Prostate gland (tissue), 2 donors: ENCODE results near the gene ACTMAP. TPM values are rescaled to one million over a fixed set of nuclear protein-coding genes. Genes with fewer than 3 reads are reported as not detected.

Source experiments
- DNase-seq: peaks from one replicate; pipeline ENCODE4 v3.0.0-alpha.2; 2019; ENCODE audit warnings: low spot score
- H3K27ac ChIP-seq, 2 donors: fragments of 200-600 bp; sonication (generic); 2 replicates each; pipeline ENCODE4 v1.5.1; 2017 to 2019
- H3K27me3 ChIP-seq: fragments of 200-600 bp; sonication (generic); replicated peaks from 2 replicates; pipeline ENCODE4 v1.5.1; 2019; ENCODE audit not compliant: insufficient read depth
- H3K36me3 ChIP-seq, 2 donors: fragments of 200-600 bp; sonication (generic); 1 replicate in 1 of 2; 2 replicates in 1 of 2; pipeline versions ENCODE4 v1.5.1 to v1.8.1; 2017 to 2019
- H3K4me1 ChIP-seq: fragments of 200-600 bp; sonication (generic); replicated peaks from 2 replicates; pipeline ENCODE4 v1.5.1; 2019
- H3K4me3 ChIP-seq, 2 donors: fragments of 200-600 bp; sonication (generic); 2 replicates each; pipeline ENCODE4 v1.5.1; 2017 to 2019
- H3K9me3 ChIP-seq: fragments of 200-600 bp; sonication (generic); 2 replicates; pipeline ENCODE4 v1.5.1; 2017
- POLR2A ChIP-seq: fragments of 450-650 bp; IDR thresholded peaks from one replicate; pipeline ENCODE4 v1.6.1; 2016; ENCODE audit warnings: antibody characterized with exemption, mild to moderate bottlenecking
- POLR2AphosphoS5 ChIP-seq: sonication (generic); formaldehyde crosslinking; IDR thresholded peaks from one replicate; pipeline ENCODE4 v1.6.1; 2017; ENCODE audit warnings: antibody characterized with exemption
- WGBS: methylation state at CpG from one replicate; pipeline ENCODE4 v1.1.5; 2018; 5-methylcytosine and 5-hydroxymethylcytosine counted together
- intact Hi-C: fragments of 100-400 bp; cut with DNase I; formaldehyde crosslinking; loops from one replicate; pipeline ENCODE4 v1.14.2; 2022
- total RNA-seq, 2 donors: library from RNA; depleted of rRNA; stranded (reverse); fragments of >200 nt; gene quantifications; one replicate each; pipeline ENCODE4 v1.1.0, GENCODE V29; 2016
- TF ChIP-seq, protein P1 (sequence below), 4 experiments: fragments of 200-600 bp in 2 of 4; fragments of 450-650 bp in 2 of 4; sonication (generic) in 2 of 4; IDR thresholded peaks; 1 replicate in 3 of 4; 2 replicates in 1 of 4; pipeline ENCODE4 v1.5.1; 2016 to 2019; ENCODE audit warnings: antibody characterized with exemption in 4 of 4, mild to moderate bottlenecking in 2 of 4, moderate library complexity in 2 of 4

ACTMAP gene
- total RNA-seq, 2 donors from 2014 or later = 4.4 to 25.2 TPM

DNA sequence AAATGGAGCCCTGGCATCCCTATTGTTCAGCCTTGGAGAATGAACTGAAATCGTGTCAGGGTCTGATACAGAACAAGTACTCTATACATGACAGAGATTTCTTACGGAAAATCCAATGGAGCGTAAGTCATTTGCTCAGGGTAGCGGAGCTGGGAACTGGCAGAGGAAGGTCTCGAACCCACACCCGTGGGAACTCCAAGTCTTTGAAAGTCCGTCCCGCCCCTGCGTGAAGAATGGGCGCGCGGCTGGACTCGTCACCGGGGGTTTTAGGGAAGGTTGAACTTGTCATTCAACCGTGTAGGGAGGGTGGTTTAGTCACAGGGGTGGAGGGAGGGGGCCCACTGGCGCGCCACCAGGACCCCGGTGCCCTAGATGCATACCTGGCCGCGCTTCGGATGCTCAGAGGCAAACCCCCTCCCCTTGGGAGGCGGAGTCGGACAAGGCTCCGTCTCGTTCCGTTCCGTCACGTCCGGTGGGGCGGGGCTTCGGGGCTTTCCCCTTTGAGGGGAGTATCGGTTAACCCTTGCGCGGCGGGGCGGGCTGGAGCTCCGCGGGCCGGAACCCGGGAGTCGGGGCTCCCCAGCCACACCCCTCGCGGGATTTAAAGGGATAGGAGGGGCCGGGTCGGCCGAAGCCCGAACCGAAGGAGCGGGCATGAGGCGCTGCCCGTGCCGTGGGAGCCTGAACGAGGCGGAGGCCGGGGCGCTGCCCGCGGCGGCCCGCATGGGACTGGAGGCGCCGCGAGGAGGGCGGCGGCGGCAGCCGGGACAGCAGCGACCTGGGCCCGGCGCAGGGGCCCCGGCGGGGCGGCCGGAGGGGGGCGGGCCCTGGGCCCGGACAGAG lies 33.6 kb downstream of the ACTMAP start, which contains the start of the genes COQ8B and ITPKC:
Gene COQ8B (minus strand): TSS at position 405 of the 843 bp plus-strand sequence. CDS start 2,254 bp downstream, outside the sequence.
Gene ITPKC (plus strand): TSS at position 631 of the 843 bp plus-strand sequence. CDS start 24 bp downstream, at position 655.
- under 1% methylated on average over 74 of the region's 76 CpGs for WGBS
- Histone ChIP-seq H3K27me3 (no peaks in the 10 kb centered on the region), H3K36me3 (no peaks in the 10 kb centered on the region), H3K27ac (peak within 1 kb of the TSS; percentile 99 to 100), H3K9me3 (no peaks in the 10 kb centered on the region), H3K4me1 (no peaks in the 10 kb centered on the region), H3K4me3 (peak within 1 kb of the TSS; percentile 79 to 85)
- TF ChIP-seq, protein P1, sequence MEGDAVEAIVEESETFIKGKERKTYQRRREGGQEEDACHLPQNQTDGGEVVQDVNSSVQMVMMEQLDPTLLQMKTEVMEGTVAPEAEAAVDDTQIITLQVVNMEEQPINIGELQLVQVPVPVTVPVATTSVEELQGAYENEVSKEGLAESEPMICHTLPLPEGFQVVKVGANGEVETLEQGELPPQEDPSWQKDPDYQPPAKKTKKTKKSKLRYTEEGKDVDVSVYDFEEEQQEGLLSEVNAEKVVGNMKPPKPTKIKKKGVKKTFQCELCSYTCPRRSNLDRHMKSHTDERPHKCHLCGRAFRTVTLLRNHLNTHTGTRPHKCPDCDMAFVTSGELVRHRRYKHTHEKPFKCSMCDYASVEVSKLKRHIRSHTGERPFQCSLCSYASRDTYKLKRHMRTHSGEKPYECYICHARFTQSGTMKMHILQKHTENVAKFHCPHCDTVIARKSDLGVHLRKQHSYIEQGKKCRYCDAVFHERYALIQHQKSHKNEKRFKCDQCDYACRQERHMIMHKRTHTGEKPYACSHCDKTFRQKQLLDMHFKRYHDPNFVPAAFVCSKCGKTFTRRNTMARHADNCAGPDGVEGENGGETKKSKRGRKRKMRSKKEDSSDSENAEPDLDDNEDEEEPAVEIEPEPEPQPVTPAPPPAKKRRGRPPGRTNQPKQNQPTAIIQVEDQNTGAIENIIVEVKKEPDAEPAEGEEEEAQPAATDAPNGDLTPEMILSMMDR (IDR thresholded peaks at IDR 0.05) = peak in 2 of 4 experiments; percentile 49 to 54
- TF ChIP-seq POLR2A (peak; percentile 92), POLR2AphosphoS5 (peak; percentile 100)
- intact Hi-C loops = loop anchor here (2.0 kb wide), 1 partner anchor 80 kb away; no protein-coding TSS in a partner anchor
- peak; percentile 99 for DNase-seq

DNA sequence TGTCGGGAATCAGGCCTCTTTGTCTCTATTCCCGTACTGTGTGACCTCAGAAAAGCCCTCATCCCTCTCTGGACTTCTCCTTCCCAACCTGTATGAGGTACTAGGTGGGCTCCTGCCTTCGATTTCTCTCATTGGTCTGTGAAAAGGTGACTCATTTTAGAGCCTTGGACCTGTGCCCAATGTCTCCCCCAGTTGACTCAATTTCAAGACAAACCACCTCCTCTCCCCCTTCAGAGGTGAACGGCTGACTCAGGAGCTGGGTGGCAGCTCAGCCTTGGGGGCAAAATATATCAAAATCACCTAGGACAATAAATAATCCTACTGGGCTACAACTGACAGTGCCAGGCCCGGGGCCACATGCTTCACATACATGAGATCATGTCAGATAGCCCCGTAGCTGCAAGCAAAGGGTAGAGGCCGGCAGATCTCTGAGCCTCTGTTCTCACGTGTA lies 34.2 kb downstream of the ACTMAP start:
- Histone ChIP-seq H3K4me3 (peak overlapping the region; percentile 79 to 85), H3K27ac (peak overlapping the region; percentile 99 to 100), H3K36me3 (no peaks in the 10 kb centered on the region), H3K27me3 (no peaks in the 10 kb centered on the region), H3K4me1 (no peaks in the 10 kb centered on the region), H3K9me3 (no peaks in the 10 kb centered on the region)
- intact Hi-C loops = loop anchor here (2.0 kb wide), 1 partner anchor 81 kb away; no protein-coding TSS in a partner anchor
- WGBS = 3% methylated on average over 8 of the region's 8 CpGs
- peak; percentile 46 for DNase-seq
- TF ChIP-seq POLR2A = no peak
- TF ChIP-seq, protein P1 (IDR thresholded peaks at IDR 0.05) = no peak
- TF ChIP-seq POLR2AphosphoS5 = no peak

DNA sequence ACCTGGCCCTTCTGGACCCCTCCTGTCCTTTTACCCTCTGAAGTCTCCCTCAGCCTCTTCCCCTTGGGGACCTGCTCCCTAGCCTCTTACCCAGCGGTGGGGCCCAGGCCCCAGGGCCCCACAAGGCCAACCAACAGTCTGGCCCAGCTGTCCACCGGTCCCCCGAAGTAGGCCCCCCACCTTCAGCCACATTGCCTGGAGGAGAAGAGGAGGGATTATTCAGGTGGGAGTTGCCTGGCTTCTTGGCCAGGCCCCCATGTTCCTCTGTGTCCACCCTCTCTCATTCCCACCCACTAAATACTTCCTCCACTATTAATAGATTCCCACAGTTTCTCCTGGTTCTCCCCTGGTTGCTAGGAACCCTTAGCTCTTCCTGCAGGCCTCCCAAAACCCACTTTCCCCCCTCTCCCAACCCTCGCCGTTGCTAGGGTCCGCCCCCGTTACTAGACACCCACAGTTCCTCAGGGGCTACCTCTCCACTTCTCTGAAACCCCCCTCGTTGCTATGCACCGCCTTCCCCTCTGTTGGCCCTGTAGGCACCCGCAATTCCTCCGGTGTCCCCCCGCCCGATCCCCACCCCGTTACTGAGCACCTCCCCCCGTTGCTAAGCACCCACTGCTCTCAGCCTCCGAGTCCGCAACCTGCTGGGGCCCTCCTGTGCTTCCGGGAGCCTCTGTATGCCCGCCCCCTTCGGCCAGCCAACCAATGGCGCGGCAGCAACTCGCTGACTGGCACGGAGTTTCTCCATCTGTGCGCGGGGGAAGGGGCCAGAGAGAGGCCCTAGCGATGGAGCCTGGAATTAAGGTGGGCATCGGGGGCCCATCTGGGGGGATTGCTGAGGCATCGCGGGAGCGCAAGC lies 35.6 kb downstream of the ACTMAP start:
- Histone ChIP-seq H3K27ac (peak overlapping the region; percentile 99 to 100), H3K36me3 (no peaks in the 10 kb centered on the region), H3K4me3 (peak overlapping the region; percentile 28 to 79), H3K4me1 (no peaks in the 10 kb centered on the region), H3K9me3 (no peaks in the 10 kb centered on the region), H3K27me3 (no peaks in the 10 kb centered on the region)
- WGBS = 2% methylated on average over 31 of the region's 31 CpGs
- TF ChIP-seq, protein P1 (IDR thresholded peaks at IDR 0.05) = peak in 3 of 4 experiments; percentile 18 to 23 (median 23)
- TF ChIP-seq POLR2AphosphoS5 = peak; percentile 78
- TF ChIP-seq POLR2A = no peak
- intact Hi-C loops = no loop called here
- DNase-seq = peak; percentile 96

DNA sequence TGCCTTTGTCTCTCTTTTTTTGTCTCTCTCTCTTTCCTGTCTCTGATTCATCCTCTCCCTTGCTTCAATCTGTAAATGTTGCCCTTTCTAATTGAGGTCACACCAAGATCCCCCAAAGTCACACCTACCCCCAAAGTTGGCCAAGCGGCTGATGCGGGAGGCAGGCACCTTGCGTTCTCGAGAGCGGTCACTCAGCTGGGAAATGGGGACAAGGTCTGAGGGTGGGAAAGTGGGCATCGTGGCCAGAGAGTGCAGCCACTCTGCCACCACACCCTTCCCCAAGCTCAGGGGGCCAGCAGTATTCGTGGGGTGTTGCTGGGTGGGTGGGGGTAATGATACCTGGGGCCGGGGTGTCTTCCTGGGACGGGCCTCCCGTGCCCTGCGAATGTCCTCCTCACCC lies 36.3 kb downstream of the ACTMAP start:
- Histone ChIP-seq H3K27me3 (no peaks in the 10 kb centered on the region), H3K9me3 (no peaks in the 10 kb centered on the region), H3K27ac (peak overlapping the region; percentile 99 to 100), H3K36me3 (no peaks in the 10 kb centered on the region), H3K4me1 (no peaks in the 10 kb centered on the region), H3K4me3 (peak overlapping the region; percentile 28 to 79)
- no peak for DNase-seq
- intact Hi-C loops = no loop called here
- 81% methylated on average over 11 of the region's 11 CpGs for WGBS
- TF ChIP-seq POLR2AphosphoS5 (no peak), POLR2A (no peak)
- TF ChIP-seq, protein P1 (IDR thresholded peaks at IDR 0.05) = no peak
